ENCODE measurements around the gene MRPL12. TPM values are rescaled to one million over a fixed set of nuclear protein-coding genes. Genes with fewer than 3 reads are reported as not detected.

MRPL12 gene
- total RNA-seq, 1 experiment from 2014 or later = 260 TPM

Small RNA genes within 50 kb of the gene (microRNA-seq; reads per million reads assigned to microRNA genes)
- 1.6 reads per million for gene MIR6786 (ENCODE audit: borderline number of aligned reads)

Other genes starting within 250 kb of the MRPL12 start
- 6,223 TPM for gene ACTG1, start 190.6 kb upstream of the MRPL12 start, total RNA-seq (2021; ENCODE audit: unreplicated experiment)
- 10.1 TPM for gene FSCN2, start 175.0 kb upstream of the MRPL12 start, total RNA-seq (2021; ENCODE audit: unreplicated experiment)
- 53.4 TPM for gene FAAP100, start 151.0 kb upstream of the MRPL12 start, total RNA-seq (2021; ENCODE audit: unreplicated experiment)
- gene NPLOC4, start 66.3 kb upstream of the MRPL12 start, total RNA-seq (2021; ENCODE audit: unreplicated experiment) = 137 TPM
- gene TSPAN10, start 66.2 kb upstream of the MRPL12 start, total RNA-seq (2021; ENCODE audit: unreplicated experiment) = 2.3 TPM
- gene PDE6G, start 46.8 kb upstream of the MRPL12 start, total RNA-seq (2021; ENCODE audit: unreplicated experiment) = not detected
- 75.9 TPM for gene OXLD1, start 36.8 kb upstream of the MRPL12 start, total RNA-seq (2021; ENCODE audit: unreplicated experiment)
- 77.5 TPM for gene CCDC137, start 36.6 kb upstream of the MRPL12 start, total RNA-seq (2021; ENCODE audit: unreplicated experiment)
- 47.5 TPM for gene ARL16, start 19.6 kb upstream of the MRPL12 start, total RNA-seq (2021; ENCODE audit: unreplicated experiment)
- gene HGS, start 19.4 kb upstream of the MRPL12 start, total RNA-seq (2021; ENCODE audit: unreplicated experiment) = 231 TPM
- 70.8 TPM for gene SLC25A10, start 8.9 kb downstream of the MRPL12 start, total RNA-seq (2021; ENCODE audit: unreplicated experiment)
- not detected for gene GCGR, start 100.8 kb downstream of the MRPL12 start, total RNA-seq (2021; ENCODE audit: unreplicated experiment)
- 59.2 TPM for gene MCRIP1, start 129.9 kb downstream of the MRPL12 start, total RNA-seq (2021; ENCODE audit: unreplicated experiment)
- not detected for gene PPP1R27, start 131.7 kb downstream of the MRPL12 start, total RNA-seq (2021; ENCODE audit: unreplicated experiment)
- gene P4HB, start 157.2 kb downstream of the MRPL12 start, total RNA-seq (2021; ENCODE audit: unreplicated experiment) = 1,043 TPM
- 554 TPM for gene ARHGDIA, start 168.0 kb downstream of the MRPL12 start, total RNA-seq (2021; ENCODE audit: unreplicated experiment)
- 280 TPM for gene ALYREF, start 188.2 kb downstream of the MRPL12 start, total RNA-seq (2021; ENCODE audit: unreplicated experiment)
- gene ANAPC11, start 188.4 kb downstream of the MRPL12 start, total RNA-seq (2021; ENCODE audit: unreplicated experiment) = 208 TPM
- 1.2 TPM for gene NPB, start 198.9 kb downstream of the MRPL12 start, total RNA-seq (2021; ENCODE audit: unreplicated experiment)
- 51.5 TPM for gene PCYT2, start 208.0 kb downstream of the MRPL12 start, total RNA-seq (2021; ENCODE audit: unreplicated experiment)
- gene SIRT7, start 214.8 kb downstream of the MRPL12 start, total RNA-seq (2021; ENCODE audit: unreplicated experiment) = 62.6 TPM
- 46.8 TPM for gene MAFG, start 224.4 kb downstream of the MRPL12 start, total RNA-seq (2021; ENCODE audit: unreplicated experiment)
- 396 TPM for gene PYCR1, start 233.9 kb downstream of the MRPL12 start, total RNA-seq (2021; ENCODE audit: unreplicated experiment)
- not detected for gene MYADML2, start 243.9 kb downstream of the MRPL12 start, total RNA-seq (2021; ENCODE audit: unreplicated experiment)

Measured in HCT116 (cell line).